ENCODE results near the gene DTNB. TPM values are rescaled to one million over a fixed set of nuclear protein-coding genes. Genes with fewer than 3 reads are reported as not detected.

Gene DTNB
- polyA plus RNA-seq, 1 experiment, result 12.5 TPM

DNA sequence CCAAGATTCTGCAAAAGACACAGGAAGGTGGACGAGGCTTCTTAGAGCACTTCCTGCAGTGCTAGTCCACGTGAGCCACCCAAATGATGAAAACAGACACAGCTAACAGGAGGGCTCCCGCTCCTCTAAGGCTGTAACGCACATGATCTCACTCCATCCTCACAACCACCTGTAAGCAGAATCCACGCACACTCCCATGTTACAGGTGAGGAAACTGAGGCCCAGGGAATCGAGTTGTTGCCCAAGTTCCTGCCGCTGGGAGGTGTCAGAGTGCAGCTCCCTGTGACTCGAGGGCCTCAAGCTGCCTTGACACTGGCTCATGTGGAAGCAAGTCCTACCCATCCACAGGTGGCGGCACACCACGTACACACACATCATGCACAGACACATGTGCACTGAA, 336.1 kb downstream of the DTNB start:
- Histone ChIP-seq H3K27ac (ENCODE audit: low read depth, low read length) (no peak overlapping the region), H3K27me3 (ENCODE audit: control insufficient read depth, insufficient read depth, low read length) (no peaks in the 10 kb centered on the region), H3K4me3 (ENCODE audit: low read depth, low read length) (no peak overlapping the region), H3K9me3 (ENCODE audit: control insufficient read depth, insufficient read depth, low read length) (no peaks in the 10 kb centered on the region)
- TF ChIP-seq, protein P1, sequence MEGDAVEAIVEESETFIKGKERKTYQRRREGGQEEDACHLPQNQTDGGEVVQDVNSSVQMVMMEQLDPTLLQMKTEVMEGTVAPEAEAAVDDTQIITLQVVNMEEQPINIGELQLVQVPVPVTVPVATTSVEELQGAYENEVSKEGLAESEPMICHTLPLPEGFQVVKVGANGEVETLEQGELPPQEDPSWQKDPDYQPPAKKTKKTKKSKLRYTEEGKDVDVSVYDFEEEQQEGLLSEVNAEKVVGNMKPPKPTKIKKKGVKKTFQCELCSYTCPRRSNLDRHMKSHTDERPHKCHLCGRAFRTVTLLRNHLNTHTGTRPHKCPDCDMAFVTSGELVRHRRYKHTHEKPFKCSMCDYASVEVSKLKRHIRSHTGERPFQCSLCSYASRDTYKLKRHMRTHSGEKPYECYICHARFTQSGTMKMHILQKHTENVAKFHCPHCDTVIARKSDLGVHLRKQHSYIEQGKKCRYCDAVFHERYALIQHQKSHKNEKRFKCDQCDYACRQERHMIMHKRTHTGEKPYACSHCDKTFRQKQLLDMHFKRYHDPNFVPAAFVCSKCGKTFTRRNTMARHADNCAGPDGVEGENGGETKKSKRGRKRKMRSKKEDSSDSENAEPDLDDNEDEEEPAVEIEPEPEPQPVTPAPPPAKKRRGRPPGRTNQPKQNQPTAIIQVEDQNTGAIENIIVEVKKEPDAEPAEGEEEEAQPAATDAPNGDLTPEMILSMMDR (IDR thresholded peaks at IDR 0.05; ENCODE audit: low read depth, low read length), result no peak
- ChIA-PET POLR2A (interaction anchor here (0.9 kb wide), 1 partner anchor 22 kb away, joined by 6 read pairs; no protein-coding TSS in a partner anchor), CTCF (no interaction called here)
- no peak for DNase-seq (ENCODE audit: low read depth, low spot score)

GRCh38 chr2:25336383-25336841, 337.0 kb downstream of the DTNB start:
- H3K4me3 ChIP-seq (ENCODE audit: low read depth, low read length), result no peak overlapping the region
- no peaks in the 10 kb centered on the region for H3K27me3 ChIP-seq (ENCODE audit: control insufficient read depth, insufficient read depth, low read length)
- no peak overlapping the region for H3K27ac ChIP-seq (ENCODE audit: low read depth, low read length)
- CTCF ChIA-PET, result interaction anchor here (0.7 kb wide), 1 partner anchor 328 kb away, joined by 3 read pairs; no protein-coding TSS in a partner anchor
- TF ChIP-seq, protein P1 (IDR thresholded peaks at IDR 0.05; ENCODE audit: low read depth, low read length), result no peak
- POLR2A ChIA-PET, result interaction anchor here (0.9 kb wide), 1 partner anchor 23 kb away, joined by 6 read pairs; no protein-coding TSS in a partner anchor
- no peaks in the 10 kb centered on the region for H3K9me3 ChIP-seq (ENCODE audit: control insufficient read depth, insufficient read depth, low read length)
- no peak for DNase-seq (ENCODE audit: low read depth, low spot score)

- H3K27me3 ChIP-seq (ENCODE audit: control insufficient read depth, insufficient read depth, low read length), result no peaks in the 10 kb centered on the region
- no peak overlapping the region for H3K4me3 ChIP-seq (ENCODE audit: low read depth, low read length)
- no peak for DNase-seq (ENCODE audit: low read depth, low spot score)
- POLR2A ChIA-PET, result no interaction called here
- H3K9me3 ChIP-seq (ENCODE audit: control insufficient read depth, insufficient read depth, low read length), result no peaks in the 10 kb centered on the region
- TF ChIP-seq, protein P1 (IDR thresholded peaks at IDR 0.05; ENCODE audit: low read depth, low read length), result no peak
- CTCF ChIA-PET, result interaction anchor here (0.7 to 3.0 kb wide), 2 partner anchors 26 to 329 kb away, joined by 3 to 13 read pairs; no protein-coding TSS in a partner anchor
- no peak overlapping the region for H3K27ac ChIP-seq (ENCODE audit: low read depth, low read length)
Measured at GRCh38 chr2:25335971-25336370, 337.4 kb downstream of the DTNB start.

DNA sequence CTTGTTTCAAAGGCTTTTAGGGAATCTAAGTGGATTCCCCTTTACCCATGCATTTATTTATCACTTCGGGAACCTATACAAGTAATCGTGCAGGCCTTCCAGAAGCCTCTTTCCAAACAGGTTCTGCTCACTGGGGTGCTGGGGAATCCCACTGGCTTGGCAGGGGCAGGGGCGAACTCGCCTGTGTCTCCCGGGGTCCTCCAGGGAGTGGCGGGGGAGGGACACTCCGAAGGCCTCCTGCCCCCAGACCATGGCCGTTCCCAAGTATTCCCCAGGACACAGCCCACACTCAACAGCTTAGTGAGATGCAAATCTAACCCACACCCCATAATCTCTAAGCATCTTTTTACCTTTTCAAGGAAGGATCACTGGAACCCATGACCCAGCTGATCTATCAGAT, 338.2 kb downstream of the DTNB start:
- Histone ChIP-seq H3K27ac (ENCODE audit: low read depth, low read length) (no peak overlapping the region), H3K9me3 (ENCODE audit: control insufficient read depth, insufficient read depth, low read length) (no peaks in the 10 kb centered on the region), H3K4me3 (ENCODE audit: low read depth, low read length) (no peak overlapping the region), H3K27me3 (ENCODE audit: control insufficient read depth, insufficient read depth, low read length) (no peaks in the 10 kb centered on the region)
- ChIA-PET POLR2A (no interaction called here), CTCF (interaction anchor here (3.0 kb wide), 1 partner anchor 27 kb away, joined by 13 read pairs; no protein-coding TSS in a partner anchor)
- no peak for DNase-seq (ENCODE audit: low read depth, low spot score)
- TF ChIP-seq, protein P1 (IDR thresholded peaks at IDR 0.05; ENCODE audit: low read depth, low read length), result no peak

DNA sequence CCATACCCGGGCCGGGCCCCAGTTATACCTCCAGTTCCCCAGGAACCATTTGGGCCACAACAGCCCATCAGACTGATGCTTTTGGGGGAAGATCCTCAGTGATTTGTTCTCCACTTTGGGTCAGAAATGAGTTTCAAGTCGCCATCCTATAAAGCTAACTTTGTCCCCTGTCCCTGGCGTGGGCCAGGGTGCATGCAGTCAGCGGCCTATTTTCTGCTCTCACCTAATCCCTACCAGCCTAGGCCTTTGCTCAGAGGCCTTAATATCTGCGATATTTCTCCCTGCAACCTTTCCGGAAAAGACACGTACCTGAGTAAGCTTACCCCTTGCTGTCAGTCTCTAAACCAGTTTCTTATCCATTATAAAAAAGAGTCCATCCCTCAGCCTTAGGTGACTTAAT, 338.9 kb downstream of the DTNB start:
- ChIA-PET CTCF (interaction anchor here (3.0 kb wide), 1 partner anchor 28 kb away, joined by 13 read pairs; no protein-coding TSS in a partner anchor), POLR2A (no interaction called here)
- H3K9me3 ChIP-seq (ENCODE audit: control insufficient read depth, insufficient read depth, low read length), result no peaks in the 10 kb centered on the region
- H3K27me3 ChIP-seq (ENCODE audit: control insufficient read depth, insufficient read depth, low read length), result no peaks in the 10 kb centered on the region
- DNase-seq (ENCODE audit: low read depth, low spot score), result no peak
- H3K4me3 ChIP-seq (ENCODE audit: low read depth, low read length), result no peak overlapping the region
- TF ChIP-seq, protein P1 (IDR thresholded peaks at IDR 0.05; ENCODE audit: low read depth, low read length), result no peak
- H3K27ac ChIP-seq (ENCODE audit: low read depth, low read length), result no peak overlapping the region

Measured in AG04450 (cell line).